Measurements from ENCODE around the gene CLEC1A.

DNA sequence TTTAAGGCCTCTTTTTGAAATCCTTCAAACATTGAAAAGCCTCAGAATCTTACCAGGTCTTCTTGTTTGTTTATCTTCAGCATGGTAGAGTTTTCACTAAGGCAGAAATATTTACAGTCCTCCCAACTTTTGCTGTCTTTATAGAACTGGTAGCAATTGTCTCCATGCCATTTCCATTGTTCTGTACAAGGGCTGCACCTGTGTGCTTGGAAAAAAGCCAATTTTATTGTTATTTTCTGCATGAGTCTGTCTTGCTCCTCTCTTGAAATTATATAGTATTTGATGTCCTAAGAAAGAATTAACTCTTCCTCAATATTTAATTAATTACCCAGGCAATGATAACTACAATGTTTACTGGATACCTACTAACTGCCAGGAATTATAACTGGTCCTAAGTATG, 23.3 kb downstream of the CLEC1A start:
- TF ChIP-seq, protein P1, sequence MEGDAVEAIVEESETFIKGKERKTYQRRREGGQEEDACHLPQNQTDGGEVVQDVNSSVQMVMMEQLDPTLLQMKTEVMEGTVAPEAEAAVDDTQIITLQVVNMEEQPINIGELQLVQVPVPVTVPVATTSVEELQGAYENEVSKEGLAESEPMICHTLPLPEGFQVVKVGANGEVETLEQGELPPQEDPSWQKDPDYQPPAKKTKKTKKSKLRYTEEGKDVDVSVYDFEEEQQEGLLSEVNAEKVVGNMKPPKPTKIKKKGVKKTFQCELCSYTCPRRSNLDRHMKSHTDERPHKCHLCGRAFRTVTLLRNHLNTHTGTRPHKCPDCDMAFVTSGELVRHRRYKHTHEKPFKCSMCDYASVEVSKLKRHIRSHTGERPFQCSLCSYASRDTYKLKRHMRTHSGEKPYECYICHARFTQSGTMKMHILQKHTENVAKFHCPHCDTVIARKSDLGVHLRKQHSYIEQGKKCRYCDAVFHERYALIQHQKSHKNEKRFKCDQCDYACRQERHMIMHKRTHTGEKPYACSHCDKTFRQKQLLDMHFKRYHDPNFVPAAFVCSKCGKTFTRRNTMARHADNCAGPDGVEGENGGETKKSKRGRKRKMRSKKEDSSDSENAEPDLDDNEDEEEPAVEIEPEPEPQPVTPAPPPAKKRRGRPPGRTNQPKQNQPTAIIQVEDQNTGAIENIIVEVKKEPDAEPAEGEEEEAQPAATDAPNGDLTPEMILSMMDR (conservative IDR thresholded peaks at IDR 0.05 in 1 of 2, IDR thresholded peaks at IDR 0.05 in 1 of 2; ENCODE audit: extremely low read depth in 1 of 2, insufficient read depth in 1 of 2, low read depth in 1 of 2, low read length in 2 of 2): no peak
- TF ChIP-seq EZH2 (IDR thresholded peaks at IDR 0.05; ENCODE audit: borderline replicate concordance, low read length): no peak

Measured in mammary epithelial cell (primary cell).